ENCODE results near the gene LRRN3.

The LRRN3 gene

GRCh38 chr7:111086532-111086931 lies 4.4 kb upstream of the LRRN3 start:
- no peak for TF ChIP-seq CTCF (IDR thresholded peaks at IDR 0.05; ENCODE audit: low read depth, low read length)
- no peak overlapping the region for H3K4me3 ChIP-seq (ENCODE audit: low read depth, low read length)

GRCh38 chr7:111088328-111088727 lies 2.6 kb upstream of the LRRN3 start:
- no peak for TF ChIP-seq CTCF (IDR thresholded peaks at IDR 0.05; ENCODE audit: low read depth, low read length)
- no peak overlapping the region for H3K4me3 ChIP-seq (ENCODE audit: low read depth, low read length)

GRCh38 chr7:111089822-111090426 lies 1.0 kb upstream of the LRRN3 start:
- H3K4me3 ChIP-seq (ENCODE audit: low read depth, low read length): no peak overlapping the region
- TF ChIP-seq CTCF (IDR thresholded peaks at IDR 0.05; ENCODE audit: low read depth, low read length): peak; percentile 53

- peak overlapping the region; percentile 66 for H3K4me3 ChIP-seq (ENCODE audit: low read depth, low read length)
- no peak for TF ChIP-seq CTCF (IDR thresholded peaks at IDR 0.05; ENCODE audit: low read depth, low read length)
Measured at GRCh38 chr7:111091593-111092358, 849 bp downstream of the LRRN3 start.

GRCh38 chr7:111092406-111093236 lies 1.7 kb downstream of the LRRN3 start:
- H3K4me3 ChIP-seq (ENCODE audit: low read depth, low read length): peak overlapping the region; percentile 66
- no peak for TF ChIP-seq CTCF (IDR thresholded peaks at IDR 0.05; ENCODE audit: low read depth, low read length)

- TF ChIP-seq CTCF (IDR thresholded peaks at IDR 0.05; ENCODE audit: low read depth, low read length): no peak
- peak overlapping the region; percentile 66 for H3K4me3 ChIP-seq (ENCODE audit: low read depth, low read length)
Measured at GRCh38 chr7:111093496-111093895, 2.6 kb downstream of the LRRN3 start.
